Natural killer cell (primary cell): Measurements from ENCODE around the gene ADCK1. TPM values are rescaled to one million over a fixed set of nuclear protein-coding genes. Genes with fewer than 3 reads are reported as not detected.
"Not testable (repeated sequence)": the region's sequence is repeated elsewhere in the genome, so short reads cannot be mapped to it uniquely, and the experiment has no call there.

Source experiments
- ATAC-seq, 3 donors: fragments of 150-1000 bp in 2 of 3; fragments of 200-7000 bp in 1 of 3; cut with Tn5 transposase; 1 replicate in 1 of 3; 2 replicates in 2 of 3; pipeline ENCODE4 v1.10.0; 2021; ENCODE audit warnings: mild to moderate bottlenecking in 2 of 3, moderate library complexity in 2 of 3
- DNase-seq, 2 donors: peaks; one replicate each; pipeline versions ENCODE4 v3.0.0 to v3.0.0-alpha.2; 2013 to 2021; ENCODE audit warnings: mixed read lengths in 1 of 2
- H3K27ac ChIP-seq: one replicate; pipeline ENCODE4 v1.5.1; 2013; ENCODE audit warnings: mild to moderate bottlenecking, low read length
- H3K27me3 ChIP-seq: one replicate; pipeline ENCODE4 v1.6.1; 2013; ENCODE audit warnings: low read length; ENCODE audit not compliant: control insufficient read depth, insufficient read depth
- H3K36me3 ChIP-seq: one replicate; pipeline ENCODE4 v1.6.1; 2013; ENCODE audit warnings: low read length; ENCODE audit not compliant: control insufficient read depth, insufficient read depth
- H3K4me1 ChIP-seq: one replicate; pipeline ENCODE4 v1.6.1; 2013; ENCODE audit warnings: low read length; ENCODE audit not compliant: control insufficient read depth, insufficient read depth
- H3K4me3 ChIP-seq: one replicate; pipeline ENCODE4 v1.5.1; 2013; ENCODE audit warnings: low read length
- H3K9me3 ChIP-seq: one replicate; pipeline ENCODE4 v1.6.1; 2013; ENCODE audit warnings: low read length; ENCODE audit not compliant: control insufficient read depth, insufficient read depth
- H3K27ac Mint-ChIP-seq, 2 donors: one replicate each; pipeline ENCODE4 v1.8.0; 2022; ENCODE audit warnings: mild to moderate bottlenecking in 2 of 2, mixed read lengths in 2 of 2, moderate library complexity in 1 of 2
- H3K27me3 Mint-ChIP-seq, 2 donors: one replicate each; pipeline ENCODE4 v1.8.0; 2022; ENCODE audit warnings: low read depth in 2 of 2, mixed read lengths in 2 of 2
- H3K36me3 Mint-ChIP-seq: one replicate; pipeline ENCODE4 v1.8.0; 2022; ENCODE audit warnings: mixed read lengths
- H3K4me1 Mint-ChIP-seq, 2 donors: one replicate each; pipeline ENCODE4 v1.8.0; 2022; ENCODE audit warnings: mixed read lengths in 2 of 2
- H3K4me3 Mint-ChIP-seq: one replicate; pipeline ENCODE4 v1.8.0; 2022; ENCODE audit warnings: mild to moderate bottlenecking, moderate library complexity, mixed read lengths
- H3K9me3 Mint-ChIP-seq, 2 donors: one replicate each; pipeline ENCODE4 v1.8.0; 2022; ENCODE audit warnings: mixed read lengths in 2 of 2
- WGBS: methylation state at CpG from one replicate; pipeline ENCODE4 v1.1.7; 2013; ENCODE audit warnings: missing lambda C conversion rate; ENCODE audit not compliant: insufficient coverage; 5-methylcytosine and 5-hydroxymethylcytosine counted together
- intact Hi-C: fragments of 100-400 bp; cut with micrococcal nuclease; formaldehyde crosslinking; loops from one replicate; pipeline ENCODE4 v1.14.2; 2022
- total RNA-seq, 4 donors: library from RNA; stranded (reverse); fragments of 120-200 nt in 1 of 4; gene quantifications; one replicate each; pipeline versions ENCODE4 v1.2.3 to v1.2.4, GENCODE V29; 2013 to 2022
- TF ChIP-seq, protein P1 (sequence below): fragments of 200-600 bp; IDR thresholded peaks from one replicate; pipeline ENCODE4 v1.8.0; 2022; ENCODE audit warnings: antibody characterized with exemption

Gene ADCK1
- total RNA-seq, 3 donors from 2014 or later (not counting 1 experiment from before 2014, with no cell fraction given), result 8.0 to 9.2 (median 8.5) TPM

DNA sequence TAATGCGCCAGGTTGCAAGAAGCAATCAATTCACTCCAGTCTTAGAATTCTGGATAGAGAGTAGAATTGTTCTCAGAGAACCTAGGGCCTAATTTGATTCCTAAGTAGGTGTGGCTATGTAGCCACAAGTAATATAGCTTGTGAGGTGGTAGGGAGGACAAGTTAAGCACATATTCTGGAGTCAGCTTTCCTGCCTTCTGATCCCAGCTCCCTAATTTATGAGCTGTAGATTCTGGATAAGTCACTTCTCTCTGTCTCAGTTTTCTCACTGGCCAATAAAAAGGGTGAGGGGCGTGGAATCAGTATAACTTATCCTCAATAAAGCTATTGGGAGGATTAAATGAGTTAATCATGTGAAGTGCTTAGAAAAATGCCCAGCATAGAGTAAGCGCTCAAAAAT is 35.9 kb upstream of the ADCK1 start:
- DNase-seq, result no peak
- no peaks in the 10 kb centered on the region for H3K36me3 ChIP-seq
- H3K9me3 Mint-ChIP-seq, result no peaks in the 10 kb centered on the region
- H3K27ac Mint-ChIP-seq, result no peak overlapping the region
- no peak overlapping the region for H3K4me3 ChIP-seq
- no peaks in the 10 kb centered on the region for H3K27me3 Mint-ChIP-seq
- no peaks in the 10 kb centered on the region for H3K9me3 ChIP-seq
- no peak overlapping the region for H3K4me3 Mint-ChIP-seq
- TF ChIP-seq, protein P1, sequence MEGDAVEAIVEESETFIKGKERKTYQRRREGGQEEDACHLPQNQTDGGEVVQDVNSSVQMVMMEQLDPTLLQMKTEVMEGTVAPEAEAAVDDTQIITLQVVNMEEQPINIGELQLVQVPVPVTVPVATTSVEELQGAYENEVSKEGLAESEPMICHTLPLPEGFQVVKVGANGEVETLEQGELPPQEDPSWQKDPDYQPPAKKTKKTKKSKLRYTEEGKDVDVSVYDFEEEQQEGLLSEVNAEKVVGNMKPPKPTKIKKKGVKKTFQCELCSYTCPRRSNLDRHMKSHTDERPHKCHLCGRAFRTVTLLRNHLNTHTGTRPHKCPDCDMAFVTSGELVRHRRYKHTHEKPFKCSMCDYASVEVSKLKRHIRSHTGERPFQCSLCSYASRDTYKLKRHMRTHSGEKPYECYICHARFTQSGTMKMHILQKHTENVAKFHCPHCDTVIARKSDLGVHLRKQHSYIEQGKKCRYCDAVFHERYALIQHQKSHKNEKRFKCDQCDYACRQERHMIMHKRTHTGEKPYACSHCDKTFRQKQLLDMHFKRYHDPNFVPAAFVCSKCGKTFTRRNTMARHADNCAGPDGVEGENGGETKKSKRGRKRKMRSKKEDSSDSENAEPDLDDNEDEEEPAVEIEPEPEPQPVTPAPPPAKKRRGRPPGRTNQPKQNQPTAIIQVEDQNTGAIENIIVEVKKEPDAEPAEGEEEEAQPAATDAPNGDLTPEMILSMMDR, result no peak
- H3K4me1 Mint-ChIP-seq, result peaks cover 15 to 18% of the 10 kb centered on the region in 2 donors
- no peak for ATAC-seq
- no peak overlapping the region for H3K27ac ChIP-seq
- H3K27me3 ChIP-seq, result no peaks in the 10 kb centered on the region
- H3K4me1 ChIP-seq, result peaks cover 17% of the 10 kb centered on the region
- 93% methylated on average over 3 of the region's 3 CpGs for WGBS
- intact Hi-C loops, result no loop called here
- no peaks in the 10 kb centered on the region for H3K36me3 Mint-ChIP-seq

DNA sequence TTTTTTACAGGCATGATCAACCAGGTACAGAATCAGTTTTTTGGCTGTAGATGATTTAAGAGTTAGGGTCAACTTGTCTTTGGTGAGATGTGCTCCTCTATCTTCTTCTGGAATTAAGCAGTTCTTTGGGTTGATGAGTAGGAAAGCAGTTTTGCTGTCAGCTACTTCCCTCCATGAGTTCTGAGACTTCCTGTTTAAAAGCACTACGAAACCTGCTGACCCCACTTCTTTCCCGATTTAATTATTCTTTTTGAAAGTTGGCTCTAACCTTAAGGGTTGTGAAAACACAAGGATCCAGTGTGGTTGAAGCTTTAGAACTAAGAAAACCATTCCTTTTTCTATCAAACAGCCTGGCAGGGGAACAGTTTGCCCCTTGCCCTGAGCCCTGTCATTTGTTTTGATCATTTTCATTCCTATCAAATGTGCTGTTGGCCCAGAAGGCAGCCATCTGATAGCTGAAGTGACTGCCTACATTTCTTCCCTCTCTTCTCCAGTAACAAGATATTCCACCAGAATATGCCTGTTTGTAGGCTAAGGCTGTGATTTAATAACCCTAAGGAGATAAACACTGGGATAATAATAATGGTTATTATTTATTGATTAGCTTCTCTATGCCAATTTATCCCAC is 31.4 kb upstream of the ADCK1 start:
- H3K9me3 Mint-ChIP-seq, H3K27ac ChIP-seq, H3K4me1 ChIP-seq, H3K27me3 Mint-ChIP-seq, H3K36me3 Mint-ChIP-seq, H3K4me1 Mint-ChIP-seq, DNase-seq, H3K9me3 ChIP-seq, H3K4me3 ChIP-seq, H3K36me3 ChIP-seq, H3K27me3 ChIP-seq, ATAC-seq, H3K4me3 Mint-ChIP-seq, intact Hi-C loops, H3K27ac Mint-ChIP-seq: not testable (repeated sequence)
- 36% methylated on average over 2 of the region's 2 CpGs for WGBS

GRCh38 chr14:77773966-77774365 is 25.9 kb upstream of the ADCK1 start:
- H3K27ac Mint-ChIP-seq, H3K27ac ChIP-seq, H3K4me3 ChIP-seq, H3K36me3 ChIP-seq, H3K4me1 ChIP-seq, H3K9me3 Mint-ChIP-seq, ATAC-seq, H3K36me3 Mint-ChIP-seq, H3K27me3 Mint-ChIP-seq, DNase-seq, H3K27me3 ChIP-seq, H3K4me1 Mint-ChIP-seq, intact Hi-C loops, H3K4me3 Mint-ChIP-seq, H3K9me3 ChIP-seq: not testable (repeated sequence)
- 72% methylated on average over 3 of the region's 4 CpGs for WGBS

DNA sequence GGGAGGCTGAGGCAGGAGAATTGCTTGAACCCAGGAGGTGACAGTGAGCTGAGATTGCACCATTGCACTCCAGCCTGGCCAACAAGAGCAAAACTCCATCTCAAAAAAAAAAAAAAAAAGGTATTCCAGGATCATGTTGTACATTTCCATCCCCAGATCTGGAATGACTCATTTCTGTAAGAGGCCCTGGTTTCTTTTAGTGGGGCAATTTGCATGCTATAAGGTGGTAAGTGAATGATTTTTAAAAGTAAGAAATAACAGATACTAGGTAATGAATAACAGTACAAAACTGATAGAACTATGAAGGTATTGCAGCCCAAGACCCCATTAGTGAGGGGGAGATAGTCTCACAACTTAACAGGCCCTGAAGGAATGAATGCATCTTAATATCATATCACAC is 17.7 kb upstream of the ADCK1 start:
- Mint-ChIP-seq H3K36me3 (no peaks in the 10 kb centered on the region), H3K27me3 (no peaks in the 10 kb centered on the region), H3K9me3 (no peaks in the 10 kb centered on the region), H3K4me1 (no peaks in the 10 kb centered on the region), H3K27ac (no peak overlapping the region), H3K4me3 (no peak overlapping the region)
- no peak overlapping the region for H3K4me3 ChIP-seq
- TF ChIP-seq, protein P1, result no peak
- intact Hi-C loops, result no loop called here
- no peaks in the 10 kb centered on the region for H3K27me3 ChIP-seq
- no peaks in the 10 kb centered on the region for H3K4me1 ChIP-seq
- DNase-seq, result no peak
- H3K36me3 ChIP-seq, result no peaks in the 10 kb centered on the region
- no peak for ATAC-seq
- no peaks in the 10 kb centered on the region for H3K9me3 ChIP-seq
- H3K27ac ChIP-seq, result no peak overlapping the region
